Measurements from ENCODE around the gene HIPK3.

GRCh38 chr11:33290319-33290718, 33.1 kb downstream of the HIPK3 start:
- TF ChIP-seq CTCF (IDR thresholded peaks at IDR 0.05) (no peak), POLR2A (IDR thresholded peaks at IDR 0.05) (no peak)
